Adrenal gland (tissue), 12 donors: ENCODE data around the gene NDUFA11. TPM values are rescaled to one million over a fixed set of nuclear protein-coding genes. Genes with fewer than 3 reads are reported as not detected.

Experiments
- DNase-seq, 7 donors: peaks; one replicate each; pipeline ENCODE4 v3.0.0-alpha.2; 2019 to 2020
- H3K27ac ChIP-seq, 5 donors: fragments of 200-600 bp; sonication (generic) in 4 of 5; 1 replicate in 3 of 5; 2 replicates in 2 of 5; pipeline versions ENCODE4 v1.5.1 to v1.8.0; 2016 to 2020; ENCODE audit warnings: mild to moderate bottlenecking in 1 of 5
- H3K27me3 ChIP-seq: fragments of 200-600 bp; 2 replicates; pipeline ENCODE4 v1.8.0; 2021
- H3K36me3 ChIP-seq, 2 donors: fragments of 200-600 bp; replicated peaks in 1 of 2; 1 replicate in 1 of 2; 2 replicates in 1 of 2; pipeline versions ENCODE4 v1.5.1 to v1.8.0; 2018 to 2022
- H3K4me1 ChIP-seq, 2 donors: fragments of 200-600 bp; replicated peaks in 1 of 2; 1 replicate in 1 of 2; 2 replicates in 1 of 2; pipeline versions ENCODE4 v1.5.1 to v1.8.0; 2018 to 2021
- H3K4me3 ChIP-seq, 4 donors: fragments of 200-600 bp; sonication (generic) in 3 of 4; one replicate each; pipeline ENCODE4 v1.5.1; 2016 to 2018
- H3K9me3 ChIP-seq, 3 donors: fragments of 200-600 bp; sonication (generic) in 1 of 3; replicated peaks in 1 of 3; 1 replicate in 2 of 3; 2 replicates in 1 of 3; pipeline versions ENCODE4 v1.5.1 to v1.8.0; 2016 to 2021
- CTCF ChIP-seq, 6 experiments: fragments of 450-650 bp in 4 of 6; fragments of 200-600 bp in 2 of 6; sonication (generic) in 1 of 6; IDR thresholded peaks; 1 replicate in 5 of 6; 2 replicates in 1 of 6; pipeline versions ENCODE4 v1.5.1 to v1.8.0; 2016 to 2021; ENCODE audit warnings: antibody characterized with exemption in 6 of 6, mild to moderate bottlenecking in 2 of 6, moderate library complexity in 1 of 6
- POLR2A ChIP-seq, 2 donors: fragments of 450-650 bp; IDR thresholded peaks; one replicate each; pipeline ENCODE4 v1.6.1; 2017; ENCODE audit warnings: antibody characterized with exemption in 2 of 2, mild to moderate bottlenecking in 2 of 2, moderate library complexity in 1 of 2
- WGBS, 4 donors: extraction: QIAGEN DNeasy Blood & Tissue Kit in 2 of 4; methylation state at CpG; one replicate each; pipeline versions ENCODE4 v1.1.5 to v1.1.7; 2013 to 2017; 5-methylcytosine and 5-hydroxymethylcytosine counted together
- intact Hi-C, 2 donors: fragments of 100-400 bp; cut with DNase I; formaldehyde crosslinking; loops; one replicate each; pipeline versions ENCODE4 v1.14.1 to v1.15.0; 2022 to 2023
- polyA plus RNA-seq, 3 donors: library from polyadenylated mRNA; stranded (reverse); fragments of 200-250 nt in 2 of 3; fragments of 350-450 nt in 1 of 3; fragmentation: Illumina TruSeq in 1 of 3; extraction: RNeasy Lipid Tissue Mini Kit (QIAGEN cat#74804) in 1 of 3; gene quantifications; one replicate each; pipeline ENCODE4 v1.2.3, GENCODE V29; 2013 to 2014
- total RNA-seq, 9 donors: library from RNA; depleted of rRNA in 4 of 9; stranded (reverse); fragments of >200 nt in 4 of 9; fragments of 120-200 nt in 1 of 9; fragmentation: NEBNext Ultra II Directional in 1 of 9; extraction: Animal tissue kit (Norgen Biotek cat#: 25700) in 1 of 9; gene quantifications; one replicate each; pipeline versions ENCODE4 v1.1.0 to v1.2.4, GENCODE V29; 2013 to 2023
- donor health status: healthy with polysubstance abuse.
- donor health status: Bipolar disorder and iron deficiency.
- donor health status: DM: yes; HTN: yes; CAD: no.
- donor health status: DM: no; HTN: no; CAD: no.
- donor health status: DM: no; HTN: no; CAD: no.
- donor health status: DM: yes; HTN: yes; CAD: no.

Gene NDUFA11
- total and polyA plus RNA-seq, 12 donors: 288 to 856 (median 426) TPM

- TF ChIP-seq CTCF (IDR thresholded peaks at IDR 0.05) (no peak), POLR2A (IDR thresholded peaks at IDR 0.05) (no peak)
- H3K36me3 ChIP-seq: peaks cover 0 to 88% of the 10 kb centered on the region in 2 donors
- H3K4me1 ChIP-seq: peaks cover 0 to 14% of the 10 kb centered on the region in 2 donors
- intact Hi-C loops: no loop called here
- no peaks in the 10 kb centered on the region for H3K27me3 ChIP-seq
- no peak overlapping the region for H3K27ac ChIP-seq
- no peaks in the 10 kb centered on the region for H3K9me3 ChIP-seq
- no peak for DNase-seq
- 87 to 93% (median 91%) methylated on average over 9 to 13 of the region's 13 CpGs for WGBS, 4 donors
- no peak overlapping the region for H3K4me3 ChIP-seq
Observed at GRCh38 chr19:5929179-5929578, 25.6 kb upstream of the NDUFA11 start.

GRCh38 chr19:5927441-5927821, 23.8 kb upstream of the NDUFA11 start:
- WGBS, 4 donors: 84 to 92% (median 86%) methylated on average over 8 of the region's 8 CpGs
- TF ChIP-seq POLR2A (IDR thresholded peaks at IDR 0.05) (no peak), CTCF (IDR thresholded peaks at IDR 0.05) (no peak)
- peaks cover under 1 to 6% of the 10 kb centered on the region in 2 donors for H3K4me1 ChIP-seq
- H3K9me3 ChIP-seq: no peaks in the 10 kb centered on the region
- no peak overlapping the region for H3K4me3 ChIP-seq
- no peak for DNase-seq
- H3K27me3 ChIP-seq: no peaks in the 10 kb centered on the region
- intact Hi-C loops: no loop called here
- H3K36me3 ChIP-seq: peaks cover 0 to 100% of the 10 kb centered on the region in 2 donors
- H3K27ac ChIP-seq: peak overlapping the region in 1 of 5 donors; percentile 65

GRCh38 chr19:5926641-5927440, 23.3 kb upstream of the NDUFA11 start:
- TF ChIP-seq POLR2A (IDR thresholded peaks at IDR 0.05): no peak
- no peak for TF ChIP-seq CTCF (IDR thresholded peaks at IDR 0.05)
- Histone ChIP-seq H3K36me3 (peaks cover 0 to 100% of the 10 kb centered on the region in 2 donors), H3K9me3 (no peaks in the 10 kb centered on the region), H3K4me3 (no peak overlapping the region), H3K27ac (peak overlapping the region in 1 of 5 donors; percentile 65), H3K4me1 (peaks cover 5 to 12% of the 10 kb centered on the region in 2 donors), H3K27me3 (no peaks in the 10 kb centered on the region)
- WGBS, 4 donors: 72 to 82% (median 74%) methylated on average over 13 to 14 of the region's 14 CpGs
- intact Hi-C loops: no loop called here
- DNase-seq: peak in 1 of 7 donors; percentile 70

- Histone ChIP-seq H3K36me3 (peaks cover 0 to 93% of the 10 kb centered on the region in 2 donors), H3K27ac (peak overlapping the region in 1 of 5 donors; percentile 25), H3K9me3 (no peaks in the 10 kb centered on the region), H3K4me3 (no peak overlapping the region), H3K4me1 (peaks cover 13 to 21% of the 10 kb centered on the region in 2 donors), H3K27me3 (no peaks in the 10 kb centered on the region)
- intact Hi-C loops: no loop called here
- DNase-seq: no peak
- no peak for TF ChIP-seq POLR2A (IDR thresholded peaks at IDR 0.05)
- TF ChIP-seq CTCF (IDR thresholded peaks at IDR 0.05): no peak
- WGBS, 4 donors: 87 to 91% (median 87%) methylated on average over 15 to 18 of the region's 18 CpGs
Observed at GRCh38 chr19:5925830-5926427, 22.3 kb upstream of the NDUFA11 start.
